ENCODE measurements around the gene GLCE. TPM values are rescaled to one million over a fixed set of nuclear protein-coding genes. Genes with fewer than 3 reads are reported as not detected.

GLCE gene
- total and polyA plus RNA-seq, 11 donors = 4.0 to 14.3 (median 8.4) TPM

DNA sequence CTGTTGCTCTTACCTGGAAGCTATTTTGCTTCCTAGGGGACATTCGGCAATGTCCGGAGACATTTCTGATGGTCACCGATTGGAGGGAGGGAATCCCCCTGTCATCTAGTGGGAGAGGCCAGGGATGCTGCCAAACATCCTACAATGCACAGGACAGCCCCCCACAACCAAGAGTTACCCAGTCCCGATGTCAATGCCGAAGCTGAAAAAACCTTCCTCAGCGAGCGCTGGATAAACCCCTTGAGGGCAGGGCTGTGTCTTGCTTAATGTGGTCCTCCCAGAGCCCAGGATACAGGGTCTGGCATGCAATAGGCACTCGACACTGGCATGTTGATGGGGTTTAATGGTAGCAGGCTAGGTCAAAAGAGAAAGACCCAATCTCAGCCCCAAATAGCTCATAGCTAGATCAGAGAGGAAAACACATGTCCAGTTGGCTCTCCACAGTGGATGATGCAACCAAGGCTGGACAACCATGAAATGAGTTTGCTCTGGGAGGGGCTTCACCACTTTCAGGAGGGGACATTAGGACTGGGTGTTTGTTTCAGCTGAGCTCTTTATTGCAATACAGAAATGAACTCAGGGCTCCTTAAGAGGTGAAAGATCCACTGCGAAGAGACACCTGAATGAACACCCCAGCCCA is 121.8 kb downstream of the GLCE start:
- no peaks in the 10 kb centered on the region for H3K27me3 ChIP-seq
- no peak overlapping the region for H3K27ac ChIP-seq
- intact Hi-C loops (cut with DNase I) = no loop called here
- WGBS, 4 donors = 86 to 97% (median 93%) methylated on average over 6 to 9 of the region's 9 CpGs
- no peaks in the 10 kb centered on the region for H3K36me3 ChIP-seq
- no peaks in the 10 kb centered on the region for H3K9me3 ChIP-seq
- TF ChIP-seq POLR2A (IDR thresholded peaks at IDR 0.05) = no peak
- TF ChIP-seq, protein P1, sequence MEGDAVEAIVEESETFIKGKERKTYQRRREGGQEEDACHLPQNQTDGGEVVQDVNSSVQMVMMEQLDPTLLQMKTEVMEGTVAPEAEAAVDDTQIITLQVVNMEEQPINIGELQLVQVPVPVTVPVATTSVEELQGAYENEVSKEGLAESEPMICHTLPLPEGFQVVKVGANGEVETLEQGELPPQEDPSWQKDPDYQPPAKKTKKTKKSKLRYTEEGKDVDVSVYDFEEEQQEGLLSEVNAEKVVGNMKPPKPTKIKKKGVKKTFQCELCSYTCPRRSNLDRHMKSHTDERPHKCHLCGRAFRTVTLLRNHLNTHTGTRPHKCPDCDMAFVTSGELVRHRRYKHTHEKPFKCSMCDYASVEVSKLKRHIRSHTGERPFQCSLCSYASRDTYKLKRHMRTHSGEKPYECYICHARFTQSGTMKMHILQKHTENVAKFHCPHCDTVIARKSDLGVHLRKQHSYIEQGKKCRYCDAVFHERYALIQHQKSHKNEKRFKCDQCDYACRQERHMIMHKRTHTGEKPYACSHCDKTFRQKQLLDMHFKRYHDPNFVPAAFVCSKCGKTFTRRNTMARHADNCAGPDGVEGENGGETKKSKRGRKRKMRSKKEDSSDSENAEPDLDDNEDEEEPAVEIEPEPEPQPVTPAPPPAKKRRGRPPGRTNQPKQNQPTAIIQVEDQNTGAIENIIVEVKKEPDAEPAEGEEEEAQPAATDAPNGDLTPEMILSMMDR (IDR thresholded peaks at IDR 0.05) = no peak
- DNase-seq (no peak), ATAC-seq (no peak)
- H3K4me1 ChIP-seq = no peaks in the 10 kb centered on the region
- H3K4me3 ChIP-seq = no peak overlapping the region

DNA sequence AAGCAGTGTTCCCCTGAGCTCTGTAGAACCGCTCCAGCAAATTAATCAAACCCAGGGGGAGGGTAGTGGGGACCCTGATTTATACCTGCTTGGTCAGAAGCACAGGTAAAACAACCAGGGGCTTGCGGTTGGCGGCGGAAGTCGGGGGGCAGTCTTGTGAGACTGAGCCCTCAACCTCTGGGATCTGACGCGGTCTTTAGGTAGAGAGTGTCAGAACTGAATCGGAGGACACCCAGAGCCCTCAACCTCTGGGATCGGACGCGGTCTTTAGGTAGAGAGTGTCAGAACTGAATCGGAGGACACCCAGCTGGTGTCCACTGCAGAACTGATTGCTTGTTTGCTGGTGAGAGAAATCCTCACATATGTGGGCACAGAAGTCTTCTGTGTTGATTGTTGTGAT is 125.4 kb downstream of the GLCE start:
- no peaks in the 10 kb centered on the region for H3K36me3 ChIP-seq
- intact Hi-C loops (cut with DNase I) = no loop called here
- no peak overlapping the region for H3K27ac ChIP-seq
- DNase-seq = no peak
- peaks cover 0 to 19% (median 11%) of the 10 kb centered on the region in 12 donors for H3K4me1 ChIP-seq
- no peaks in the 10 kb centered on the region for H3K27me3 ChIP-seq
- H3K9me3 ChIP-seq = no peaks in the 10 kb centered on the region
- TF ChIP-seq, protein P1 (IDR thresholded peaks at IDR 0.05) = no peak
- TF ChIP-seq POLR2A (IDR thresholded peaks at IDR 0.05) = no peak
- WGBS, 4 donors = 95 to 96% (median 95%) methylated on average over 12 of the region's 12 CpGs
- no peak for ATAC-seq
- no peak overlapping the region for H3K4me3 ChIP-seq

DNA sequence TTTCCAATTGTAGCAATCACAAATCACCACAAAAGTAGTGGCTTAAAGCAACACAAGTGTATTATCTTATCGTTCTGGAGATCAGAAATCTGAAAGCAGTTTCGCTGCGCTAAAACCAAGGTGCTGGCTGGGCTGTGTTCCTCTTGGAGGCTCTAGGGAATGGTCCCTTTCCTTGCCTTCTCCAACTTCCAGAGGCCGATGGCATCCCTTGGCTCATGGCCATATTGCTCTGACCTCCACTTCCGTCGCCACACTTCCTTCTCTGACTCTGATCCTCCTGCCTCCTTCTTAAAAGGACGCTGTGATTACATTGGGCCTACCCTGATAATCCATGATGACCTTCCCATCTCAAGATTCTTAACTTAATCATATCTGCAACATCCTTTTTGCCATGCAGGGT is 127.6 kb downstream of the GLCE start:
- no peaks in the 10 kb centered on the region for H3K9me3 ChIP-seq
- H3K4me3 ChIP-seq = no peak overlapping the region
- H3K27me3 ChIP-seq = no peaks in the 10 kb centered on the region
- TF ChIP-seq, protein P1 (IDR thresholded peaks at IDR 0.05) = no peak
- TF ChIP-seq POLR2A (IDR thresholded peaks at IDR 0.05) = no peak
- 78 to 90% (median 89%) methylated on average over 7 of the region's 7 CpGs for WGBS, 4 donors
- ATAC-seq (no peak), DNase-seq (no peak)
- peaks cover 0 to 24% (median 11%) of the 10 kb centered on the region in 12 donors for H3K4me1 ChIP-seq
- H3K36me3 ChIP-seq = no peaks in the 10 kb centered on the region
- peak overlapping the region in 1 of 12 donors; percentile 7 for H3K27ac ChIP-seq
- intact Hi-C loops (cut with DNase I) = no loop called here

DNA sequence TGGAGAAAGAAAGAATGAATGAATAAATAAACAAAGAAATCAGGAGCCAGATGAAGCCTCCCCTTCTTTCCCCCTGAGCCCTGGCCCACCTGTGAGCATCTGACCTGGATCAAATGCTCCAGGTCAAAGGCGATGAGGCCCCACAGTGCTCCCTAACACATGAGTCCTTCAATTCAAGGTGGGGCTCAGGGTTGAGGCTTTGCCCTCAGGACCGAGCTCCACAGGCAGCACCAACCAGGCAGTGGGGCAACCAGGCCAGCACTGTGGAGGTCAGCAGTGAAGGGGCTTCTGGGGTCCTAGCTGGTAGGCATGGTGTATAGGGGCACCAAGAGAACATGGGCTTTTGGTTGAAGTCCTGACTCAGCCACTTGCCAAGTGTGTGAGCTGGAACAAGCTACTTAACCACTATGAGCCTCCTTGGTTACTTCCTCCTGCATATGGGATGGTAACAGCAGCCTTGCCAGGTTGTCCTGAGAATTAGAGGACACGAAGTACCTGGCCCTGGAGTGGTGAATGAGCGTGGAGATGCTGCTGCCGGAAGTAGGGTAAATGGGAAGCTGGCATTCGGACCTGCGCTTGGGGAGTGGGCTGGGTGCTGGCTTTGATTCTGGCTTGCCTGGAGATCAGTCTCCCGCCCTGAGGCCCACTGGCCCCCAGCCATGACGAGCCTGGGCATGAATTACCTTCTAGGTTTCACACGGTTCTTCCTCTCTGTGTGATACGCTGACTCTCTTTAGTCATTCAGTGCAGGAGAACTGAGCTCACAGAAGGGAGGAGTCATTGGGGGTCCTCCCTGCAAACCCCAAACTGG is 128.3 kb downstream of the GLCE start:
- WGBS, 4 donors = 92 to 96% (median 94%) methylated on average over 11 of the region's 11 CpGs
- ATAC-seq = no peak
- intact Hi-C loops (cut with DNase I) = no loop called here

More for the DNA sequence above, 128.3 kb downstream of the GLCE start:
- H3K4me3 ChIP-seq = no peak overlapping the region
- no peaks in the 10 kb centered on the region for H3K9me3 ChIP-seq
- no peaks in the 10 kb centered on the region for H3K36me3 ChIP-seq
- no peak for DNase-seq
- H3K4me1 ChIP-seq = peaks cover 0 to 24% (median 11%) of the 10 kb centered on the region in 12 donors
- peak overlapping the region in 1 of 12 donors; percentile 73 for H3K27ac ChIP-seq
- no peaks in the 10 kb centered on the region for H3K27me3 ChIP-seq
- TF ChIP-seq, protein P1 (IDR thresholded peaks at IDR 0.05) = no peak
- no peak for TF ChIP-seq POLR2A (IDR thresholded peaks at IDR 0.05)

All from heart left ventricle (tissue), 16 donors.